MCF 10A (cell line): ENCODE measurements around the gene GRK7. TPM values are rescaled to one million over a fixed set of nuclear protein-coding genes. Genes with fewer than 3 reads are reported as not detected.

Source experiments
- BruUV-seq: library from RNA; stranded (reverse); fragments of 400-500 nt; replicated peaks from 2 replicates; lab custom pipeline; 2021; lab: Mats Ljungman, UMichigan
- CTCF ChIA-PET: fragments of 300-600 bp; sonication (Branson Sonifier 250); formaldehyde crosslinking; extraction: SDS; loops from one replicate; lab custom pipeline; 2021; ENCODE audit warnings: antibody characterized with exemption, inconsistent platforms; lab: Yijun Ruan, JAX
- POLR2A ChIA-PET: fragments of 300-600, 350-650 bp; sonication (Branson Sonifier 250); formaldehyde crosslinking; extraction: SDS; loops from one replicate; lab custom pipeline; 2020; ENCODE audit warnings: antibody characterized with exemption, inconsistent platforms; lab: Yijun Ruan, JAX
- DNase-seq: peaks from one replicate; pipeline ENCODE4 v3.0.0-alpha.2; 2018; ENCODE audit not compliant: unreplicated experiment
- H3K27ac Mint-ChIP-seq: one replicate; pipeline ENCODE4 v1.8.0; 2022; ENCODE audit warnings: mild to moderate bottlenecking, low read depth, mixed read lengths; ENCODE audit not compliant: unreplicated experiment
- H3K27me3 Mint-ChIP-seq: one replicate; pipeline ENCODE4 v1.8.0; 2022; ENCODE audit warnings: mixed read lengths; ENCODE audit not compliant: insufficient read depth, unreplicated experiment
- H3K36me3 Mint-ChIP-seq: one replicate; pipeline ENCODE4 v1.8.0; 2022; ENCODE audit warnings: mild to moderate bottlenecking, moderate library complexity, mixed read lengths; ENCODE audit not compliant: insufficient read depth, unreplicated experiment
- H3K4me1 Mint-ChIP-seq: one replicate; pipeline ENCODE4 v1.8.0; 2022; ENCODE audit warnings: mixed read lengths; ENCODE audit not compliant: insufficient read depth, unreplicated experiment
- H3K4me3 Mint-ChIP-seq: one replicate; pipeline ENCODE4 v1.8.0; 2022; ENCODE audit warnings: mild to moderate bottlenecking, moderate library complexity, mixed read lengths; ENCODE audit not compliant: unreplicated experiment
- H3K9me3 Mint-ChIP-seq: one replicate; pipeline ENCODE4 v1.8.0; 2022; ENCODE audit warnings: mixed read lengths; ENCODE audit not compliant: unreplicated experiment
- CTCF ChIP-seq: fragments of 200-600 bp; IDR thresholded peaks from one replicate; pipeline ENCODE4 v1.8.0; 2022; ENCODE audit warnings: antibody characterized with exemption, mild to moderate bottlenecking; ENCODE audit not compliant: unreplicated experiment
- intact Hi-C: fragments of 100-400 bp; cut with micrococcal nuclease; formaldehyde crosslinking; loops from 2 replicates; pipeline ENCODE4 v1.14.1; 2022
- total RNA-seq: library from RNA; stranded (reverse); gene quantifications from 2 replicates; pipeline ENCODE4 v1.2.3, GENCODE V29; 2022

GRK7 gene
- total RNA-seq, 1 experiment from 2014 or later = not detected

- POLR2A ChIA-PET = no interaction called here
- Mint-ChIP-seq H3K27ac (no peak overlapping the region), H3K36me3 (no peaks in the 10 kb centered on the region), H3K4me1 (peaks cover 7% of the 10 kb centered on the region), H3K9me3 (no peaks in the 10 kb centered on the region), H3K27me3 (no peaks in the 10 kb centered on the region), H3K4me3 (no peak overlapping the region)
- TF ChIP-seq CTCF = no peak
- BruUV-seq = no TSS peak
- intact Hi-C loops = no loop called here
- no peak for DNase-seq
- CTCF ChIA-PET = interaction anchor here (0.6 kb wide), 1 partner anchor 91 kb away, joined by 4 read pairs; no protein-coding TSS in a partner anchor
Measured at GRCh38 chr3:141777957-141778813, 15.0 kb downstream of the GRK7 start.

- H3K27ac Mint-ChIP-seq = no peak overlapping the region
- ChIA-PET CTCF (no interaction called here), POLR2A (no interaction called here)
- no TSS peak for BruUV-seq
- no peak for TF ChIP-seq CTCF
- peaks cover 7% of the 10 kb centered on the region for H3K4me1 Mint-ChIP-seq
- no peak for DNase-seq
- no peaks in the 10 kb centered on the region for H3K36me3 Mint-ChIP-seq
- H3K9me3 Mint-ChIP-seq = no peaks in the 10 kb centered on the region
- no peak overlapping the region for H3K4me3 Mint-ChIP-seq
- intact Hi-C loops = no loop called here
- H3K27me3 Mint-ChIP-seq = no peaks in the 10 kb centered on the region
Measured at GRCh38 chr3:141779667-141780066, 16.5 kb downstream of the GRK7 start.

GRCh38 chr3:141782386-141782932 is 19.3 kb downstream of the GRK7 start:
- Mint-ChIP-seq H3K4me3 (no peak overlapping the region), H3K27me3 (no peaks in the 10 kb centered on the region), H3K27ac (peak overlapping the region; percentile 36), H3K4me1 (peaks cover 7% of the 10 kb centered on the region), H3K36me3 (peaks cover 6% of the 10 kb centered on the region), H3K9me3 (no peaks in the 10 kb centered on the region)
- peak; percentile 18 for TF ChIP-seq CTCF
- BruUV-seq = no TSS peak
- intact Hi-C loops = loop anchor here (1.0 kb wide), 1 partner anchor 93 kb away; no protein-coding TSS in a partner anchor
- CTCF ChIA-PET = interaction anchor here (0.6 to 1.3 kb wide), 7 partner anchors 8 to 400 kb away, joined by 3 to 5 read pairs (median 3); no protein-coding TSS in a partner anchor
- DNase-seq = peak; percentile 60
- POLR2A ChIA-PET = interaction anchor here (2.1 kb wide), 1 partner anchor 49 kb away, joined by 5 read pairs; no protein-coding TSS in a partner anchor

- no TSS peak for BruUV-seq
- Mint-ChIP-seq H3K27me3 (no peaks in the 10 kb centered on the region), H3K9me3 (no peaks in the 10 kb centered on the region), H3K4me1 (peaks cover 7% of the 10 kb centered on the region), H3K27ac (no peak overlapping the region), H3K4me3 (no peak overlapping the region), H3K36me3 (peaks cover 6% of the 10 kb centered on the region)
- CTCF ChIA-PET = interaction anchor here (0.7 to 1.3 kb wide), 5 partner anchors 9 to 215 kb away, joined by 3 to 5 read pairs (median 3); no protein-coding TSS in a partner anchor
- no peak for TF ChIP-seq CTCF
- DNase-seq = no peak
- POLR2A ChIA-PET = interaction anchor here (0.6 to 2.1 kb wide), 2 partner anchors 46 to 47 kb away, joined by 4 to 5 read pairs; no protein-coding TSS in a partner anchor
- intact Hi-C loops = no loop called here
Measured at GRCh38 chr3:141783632-141784031, 20.4 kb downstream of the GRK7 start.
